GM21423 (cell line): Measurements from ENCODE around the gene ITGAL.
"Not testable (repeated sequence)": the region's sequence is repeated elsewhere in the genome, so short reads cannot be mapped to it uniquely, and the experiment has no call there.

Experiments
- ATAC-seq: cut with Tn5 transposase; IDR thresholded peaks from one replicate; pipeline ENCODE4 v1.9.1; 2021; ENCODE audit warnings: mild to moderate bottlenecking, moderate library complexity; ENCODE audit not compliant: unreplicated experiment

ITGAL gene

DNA sequence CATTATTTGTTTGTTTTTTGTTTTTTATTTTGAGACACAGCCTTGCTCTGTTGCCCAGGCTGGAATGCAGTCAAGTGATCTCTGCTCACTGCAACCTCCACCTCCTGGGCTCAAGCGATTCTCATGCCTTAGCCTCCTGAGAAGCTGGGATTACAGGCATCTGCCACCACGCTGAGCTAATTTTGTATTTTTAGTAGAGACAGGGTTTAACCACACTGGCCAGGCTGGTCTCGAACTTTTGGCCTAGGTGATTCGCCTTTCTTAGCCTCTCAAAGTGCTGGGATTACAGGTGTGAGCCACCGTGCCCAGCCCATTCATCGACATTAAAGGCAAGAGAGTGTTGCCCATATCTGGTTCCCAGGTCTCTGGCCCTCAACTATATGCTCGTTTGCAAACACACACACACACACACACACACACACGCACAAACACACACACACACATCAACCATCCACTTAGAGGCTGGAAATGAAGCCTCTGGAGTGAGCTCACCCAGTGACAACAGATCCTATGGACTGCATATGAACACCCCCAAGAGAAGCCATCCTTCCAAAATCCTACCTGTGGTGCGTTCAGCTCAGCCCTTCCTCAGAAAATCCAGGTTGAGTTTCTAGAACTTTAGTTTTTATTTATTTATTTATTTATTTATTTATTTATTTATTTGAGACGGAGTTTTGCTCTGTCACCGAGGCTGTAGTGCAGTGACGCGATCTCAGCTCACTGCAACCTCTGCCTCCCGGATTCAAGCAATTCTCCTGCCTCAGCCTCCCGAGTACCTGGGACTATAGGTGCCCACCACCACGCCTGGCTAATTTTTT, 14.6 kb upstream of the ITGAL start:
- no peak for ATAC-seq

DNA sequence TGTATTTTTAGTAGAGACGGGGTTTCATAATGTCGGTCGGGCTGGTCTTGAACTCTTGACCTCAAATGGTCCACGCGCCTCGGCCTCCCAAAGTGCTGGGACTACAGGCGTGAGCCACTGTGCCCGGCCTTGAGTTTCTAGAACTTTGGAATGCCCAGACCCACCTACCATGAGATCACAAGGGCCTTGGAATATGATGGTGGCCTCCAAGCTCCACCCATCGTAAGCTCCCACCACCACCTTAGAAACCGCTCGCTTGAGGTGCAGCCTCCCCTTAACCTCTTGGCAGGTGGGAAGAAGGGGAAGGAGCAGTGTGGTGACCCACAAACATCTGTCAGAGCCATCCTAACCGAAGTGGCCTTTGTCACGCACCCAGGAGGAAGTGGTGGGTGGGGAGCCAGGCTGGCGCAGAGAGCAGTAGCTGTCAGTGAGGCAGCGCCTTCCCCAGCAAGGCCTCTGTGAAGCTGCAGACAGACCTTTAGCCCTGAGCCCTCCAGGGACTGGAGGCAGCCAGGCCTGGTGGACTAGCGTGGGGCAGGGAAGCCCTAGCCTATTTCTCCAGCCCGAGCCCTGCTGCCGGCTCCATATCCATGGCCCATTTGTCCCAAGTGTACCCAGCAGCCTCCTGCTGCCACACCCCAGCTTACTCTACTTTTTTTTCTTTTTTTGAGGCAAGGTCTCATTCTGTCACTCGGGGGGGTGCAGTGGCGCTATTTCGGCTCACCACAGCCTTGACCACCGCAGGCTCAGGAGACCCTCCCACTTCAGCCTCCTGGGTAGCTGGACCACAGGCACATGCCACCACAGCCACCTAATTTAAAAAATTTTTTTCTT, 13.8 kb upstream of the ITGAL start:
- ATAC-seq = peak; percentile 82

DNA sequence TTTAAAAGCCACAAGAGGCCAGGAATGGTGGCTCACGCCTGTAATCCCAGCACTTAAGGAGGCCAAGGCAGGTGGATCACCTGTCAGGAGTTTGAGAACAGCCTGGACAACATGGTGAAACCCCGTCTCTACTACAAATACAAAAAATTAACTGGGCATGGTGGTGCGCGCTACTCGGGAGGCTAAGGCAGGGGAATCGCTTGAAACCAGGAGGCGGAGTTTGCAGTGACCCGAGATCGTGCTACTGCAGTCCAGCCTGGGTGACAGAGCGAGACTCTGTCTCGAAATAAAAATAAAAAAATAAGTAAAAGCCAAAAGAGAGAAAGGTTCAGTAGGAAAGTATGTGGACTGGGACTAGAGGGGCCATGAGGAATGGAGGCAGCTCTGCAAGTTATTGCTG, 13.1 kb upstream of the ITGAL start:
- no peak for ATAC-seq

DNA sequence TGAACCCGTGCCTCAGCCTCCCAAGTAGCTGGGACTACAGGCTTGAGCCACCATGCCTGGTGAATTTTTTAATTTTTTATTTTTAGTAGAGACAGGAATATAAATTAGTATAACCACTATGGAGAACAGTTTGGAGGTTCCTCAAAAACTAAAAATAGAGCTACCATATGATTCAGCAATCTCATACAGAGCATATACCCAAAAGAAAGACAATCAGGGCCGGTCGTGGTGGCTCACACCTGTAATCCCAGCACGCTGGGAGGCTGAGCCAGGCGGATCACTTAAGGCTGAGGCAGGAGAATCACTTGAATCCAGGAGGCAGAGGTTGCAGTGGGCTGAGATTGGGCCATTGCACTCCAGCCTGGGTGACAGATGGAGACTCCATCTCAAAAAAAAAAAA, 11.1 kb upstream of the ITGAL start:
- ATAC-seq = not testable (repeated sequence)

DNA sequence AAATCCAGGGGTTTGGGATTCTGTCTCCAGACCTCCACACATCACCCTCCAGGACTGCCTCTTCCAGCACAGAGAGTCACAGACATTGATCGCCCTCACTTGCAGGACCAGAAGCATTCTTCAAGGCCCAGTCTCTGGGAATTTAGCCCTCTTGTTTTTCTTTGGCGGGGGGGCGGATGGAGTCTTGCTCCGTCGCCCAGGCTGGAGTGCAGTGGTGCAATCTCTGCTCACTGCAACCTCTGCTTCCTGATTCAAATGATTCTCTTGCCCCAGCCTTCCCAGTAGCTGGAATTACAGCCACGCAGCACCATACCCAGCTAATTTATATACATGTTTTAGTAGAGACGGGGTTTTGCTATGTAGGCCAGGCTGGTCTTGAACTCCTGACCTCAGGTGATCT, 8.5 kb upstream of the ITGAL start:
- ATAC-seq = no peak

DNA sequence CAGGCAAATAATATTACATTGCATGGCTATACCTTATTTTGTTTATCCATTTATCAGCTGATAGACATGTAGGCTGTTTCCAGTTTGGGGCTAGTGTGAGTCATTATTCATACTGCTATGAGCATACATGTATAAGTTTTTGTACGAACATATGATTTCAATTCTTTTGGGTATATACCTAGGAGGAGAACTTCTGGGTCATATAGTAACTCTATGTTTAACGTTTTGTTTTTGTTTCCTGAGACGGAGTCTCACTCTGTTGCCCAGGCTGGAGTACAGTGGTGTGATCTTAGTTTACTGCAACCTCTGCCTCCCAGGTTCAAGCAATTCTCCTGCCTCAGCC, 2.4 kb upstream of the ITGAL start:
- ATAC-seq = no peak

DNA sequence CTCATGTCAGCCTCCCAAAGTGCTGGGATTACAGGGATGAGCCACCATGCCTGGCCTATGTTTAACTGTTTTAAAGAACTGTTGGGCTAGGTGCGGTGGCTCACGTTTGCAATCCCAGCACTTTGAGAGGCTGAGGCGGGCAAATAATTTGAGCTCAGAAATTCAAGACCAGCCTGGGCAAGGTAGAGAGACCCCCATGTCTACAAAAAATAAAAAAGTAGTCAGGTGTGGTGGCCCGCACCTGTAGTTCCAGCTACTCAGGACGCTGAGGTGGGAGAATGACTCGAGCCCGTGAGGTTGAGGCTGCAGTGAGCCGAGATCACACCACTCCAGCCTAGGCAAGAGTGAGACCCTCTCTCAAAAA, 1.9 kb upstream of the ITGAL start:
- ATAC-seq = no peak

DNA sequence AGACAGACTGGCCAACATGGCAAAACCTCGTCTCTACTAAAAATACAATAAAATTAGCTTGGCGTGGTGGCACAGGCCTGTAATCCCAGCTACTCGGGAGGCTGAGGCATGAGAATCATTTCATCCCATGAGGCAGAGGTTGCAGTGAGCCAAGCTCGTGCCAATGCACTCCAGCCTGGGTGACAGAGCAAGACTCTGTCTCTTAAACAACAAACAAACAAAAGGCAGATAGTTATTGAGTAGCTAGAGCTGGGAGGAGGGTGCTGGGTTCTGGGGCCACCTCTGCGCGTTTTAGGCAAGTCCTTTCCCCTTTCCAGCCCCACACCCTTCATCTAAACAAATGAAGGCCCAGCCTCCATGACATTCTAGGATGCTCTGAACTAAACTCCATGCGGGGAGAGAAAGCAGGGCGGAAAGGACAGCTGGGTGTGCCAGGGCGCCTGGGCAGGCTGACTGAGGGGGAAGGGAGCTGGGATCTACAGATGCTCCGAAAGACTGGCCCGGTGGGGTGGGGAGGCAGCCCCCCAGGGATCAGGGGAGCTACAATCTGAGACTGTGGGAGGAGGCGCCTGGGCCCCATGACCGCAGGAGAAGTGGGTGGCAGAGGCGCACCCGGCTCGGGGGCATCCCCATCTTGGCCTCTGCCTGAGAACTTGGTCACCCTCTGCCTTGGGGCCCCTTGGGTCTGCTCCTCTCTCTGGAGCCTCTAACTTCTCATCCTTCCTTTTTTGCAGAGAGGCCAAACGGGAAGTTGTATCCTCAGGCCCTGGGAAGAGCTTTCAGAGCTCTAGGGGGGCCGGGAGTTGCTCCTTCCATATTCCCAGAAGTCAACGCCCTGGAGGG, 910 bp downstream of the ITGAL start:
- no peak for ATAC-seq

DNA sequence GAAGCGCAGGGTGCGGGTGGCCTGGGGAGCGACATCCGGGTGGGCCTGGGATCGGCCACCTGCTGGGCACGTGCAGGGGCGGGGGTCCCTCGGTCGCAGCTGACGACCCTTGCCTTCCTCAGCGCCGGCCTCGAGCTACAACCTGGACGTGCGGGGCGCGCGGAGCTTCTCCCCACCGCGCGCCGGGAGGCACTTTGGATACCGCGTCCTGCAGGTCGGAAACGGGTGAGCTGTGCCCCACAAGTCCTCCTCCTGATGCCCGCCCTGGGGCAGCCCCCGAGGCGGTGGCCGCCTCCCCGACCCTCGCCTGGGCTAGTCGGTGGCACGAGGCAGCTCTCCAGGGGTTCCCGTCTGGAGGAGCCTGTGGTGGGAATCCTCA, 1.5 kb downstream of the ITGAL start:
- ATAC-seq = no peak

DNA sequence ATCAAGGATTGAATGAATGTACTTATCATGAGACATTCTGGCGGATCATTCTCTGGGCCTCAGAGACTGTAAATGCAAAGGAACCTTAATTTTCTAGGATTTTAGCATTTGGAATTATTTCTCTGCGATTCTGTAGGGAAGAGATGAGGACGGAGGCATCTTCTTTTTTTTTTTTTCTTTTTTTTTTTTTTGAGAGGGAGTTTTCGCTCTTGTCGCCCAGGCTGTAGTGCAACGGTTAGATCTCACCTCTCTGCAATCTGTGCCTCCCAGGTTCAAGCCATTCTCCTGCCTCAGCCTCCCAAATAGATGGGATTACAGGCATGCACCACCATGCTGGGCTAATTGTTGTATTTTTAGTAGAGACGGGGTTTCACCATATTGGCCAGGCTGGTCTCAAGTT, 2.1 kb downstream of the ITGAL start:
- no peak for ATAC-seq

DNA sequence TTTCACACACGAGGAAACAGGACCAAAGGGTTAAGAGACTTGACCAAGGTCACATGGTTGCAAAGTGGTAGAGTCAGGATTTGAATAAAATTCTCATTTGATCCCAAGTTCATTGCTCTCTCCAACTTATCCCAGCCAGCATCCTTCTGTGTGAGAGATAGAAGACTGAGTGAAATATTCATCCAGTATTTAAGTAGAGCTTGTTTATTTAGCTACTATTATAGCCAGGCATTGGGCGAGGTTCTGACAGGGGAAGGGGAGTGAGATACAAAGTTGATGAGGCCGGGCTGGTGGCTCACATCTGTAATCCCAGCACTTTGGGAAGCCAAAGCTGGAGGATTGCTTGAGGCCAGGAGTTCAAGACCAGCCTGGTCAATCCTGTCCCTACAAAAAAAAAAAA, 4.4 kb downstream of the ITGAL start:
- no peak for ATAC-seq

DNA sequence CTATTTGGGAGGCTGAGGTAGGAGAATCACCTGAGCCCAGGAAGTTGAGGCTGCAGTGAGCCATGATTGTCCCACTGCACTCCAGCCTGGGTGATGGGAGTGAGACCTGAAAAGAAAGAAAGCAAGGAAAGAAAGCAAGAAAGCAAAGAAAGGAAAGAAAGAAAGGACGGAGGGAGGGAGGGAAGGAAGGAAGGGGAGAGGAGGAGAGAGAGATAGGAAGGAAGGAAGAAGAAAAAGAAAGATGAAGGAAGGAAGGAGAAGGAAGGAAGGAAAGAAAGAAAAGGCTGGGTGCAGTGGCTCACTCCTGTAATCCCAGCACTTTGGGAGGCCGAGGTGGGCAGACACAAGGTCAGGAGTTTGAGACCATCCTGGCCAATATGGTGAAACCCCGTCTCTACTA, 5.2 kb downstream of the ITGAL start:
- ATAC-seq = not testable (repeated sequence)

DNA sequence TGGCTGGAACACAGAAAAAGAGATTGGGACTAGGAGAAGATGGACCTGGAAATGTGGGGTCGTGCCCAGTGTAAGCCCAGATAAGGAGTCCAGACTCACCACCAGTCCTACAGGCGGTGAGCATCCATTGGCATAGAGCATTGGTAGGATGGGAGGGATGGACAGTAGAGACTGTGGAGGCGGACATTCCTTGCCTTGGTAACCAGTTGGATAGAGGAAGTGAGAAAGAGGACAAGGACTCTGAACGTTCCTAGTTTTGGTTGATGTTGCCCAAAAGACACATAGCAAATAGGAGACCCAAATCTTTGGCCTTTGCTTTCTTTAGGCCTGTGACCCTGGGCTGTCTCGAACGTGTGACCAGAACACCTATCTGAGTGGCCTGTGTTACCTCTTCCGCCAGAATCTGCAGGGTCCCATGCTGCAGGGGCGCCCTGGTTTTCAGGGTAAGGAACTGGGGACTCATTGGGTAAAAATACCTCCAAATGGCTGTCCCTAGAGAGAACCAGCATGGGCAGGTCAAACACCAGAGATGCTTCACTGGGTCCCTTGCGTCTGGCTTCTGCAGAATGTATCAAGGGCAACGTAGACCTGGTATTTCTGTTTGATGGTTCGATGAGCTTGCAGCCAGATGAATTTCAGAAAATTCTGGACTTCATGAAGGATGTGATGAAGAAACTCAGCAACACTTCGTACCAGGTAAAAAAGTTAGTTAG, 6.4 kb downstream of the ITGAL start:
- no peak for ATAC-seq

DNA sequence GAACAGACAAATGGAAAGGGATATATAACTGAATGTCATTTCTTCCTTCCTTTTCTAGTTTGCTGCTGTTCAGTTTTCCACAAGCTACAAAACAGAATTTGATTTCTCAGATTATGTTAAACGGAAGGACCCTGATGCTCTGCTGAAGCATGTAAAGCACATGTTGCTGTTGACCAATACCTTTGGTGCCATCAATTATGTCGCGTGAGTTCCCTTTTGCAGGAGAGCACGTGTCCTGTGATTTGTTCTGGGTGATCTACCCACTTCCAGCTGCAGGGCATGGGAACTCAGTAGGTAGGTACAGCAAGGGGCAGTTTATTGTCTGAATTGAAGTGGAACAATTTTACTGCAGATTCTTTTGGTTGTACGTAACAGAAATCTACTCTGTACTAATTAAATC, 8.8 kb downstream of the ITGAL start:
- ATAC-seq = no peak

DNA sequence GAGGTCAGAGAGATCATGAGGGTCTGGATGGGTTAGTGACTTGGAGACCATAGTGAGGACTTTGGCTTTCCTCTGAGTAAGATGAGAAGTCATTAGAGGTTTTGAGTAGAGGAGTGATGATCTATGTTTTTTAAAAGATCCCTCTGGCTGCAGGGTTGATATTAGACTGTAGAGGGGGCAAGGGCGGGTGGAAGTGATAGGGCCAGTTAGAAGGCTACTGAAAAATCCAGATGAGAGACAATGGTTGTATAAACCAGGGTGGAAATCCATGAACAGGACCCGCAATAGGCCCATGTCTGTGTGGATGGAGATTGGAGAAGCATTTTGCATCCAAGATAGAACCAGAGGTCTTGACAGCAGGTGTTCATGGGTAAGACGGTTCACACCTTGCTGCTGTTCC, 9.8 kb downstream of the ITGAL start:
- no peak for ATAC-seq

DNA sequence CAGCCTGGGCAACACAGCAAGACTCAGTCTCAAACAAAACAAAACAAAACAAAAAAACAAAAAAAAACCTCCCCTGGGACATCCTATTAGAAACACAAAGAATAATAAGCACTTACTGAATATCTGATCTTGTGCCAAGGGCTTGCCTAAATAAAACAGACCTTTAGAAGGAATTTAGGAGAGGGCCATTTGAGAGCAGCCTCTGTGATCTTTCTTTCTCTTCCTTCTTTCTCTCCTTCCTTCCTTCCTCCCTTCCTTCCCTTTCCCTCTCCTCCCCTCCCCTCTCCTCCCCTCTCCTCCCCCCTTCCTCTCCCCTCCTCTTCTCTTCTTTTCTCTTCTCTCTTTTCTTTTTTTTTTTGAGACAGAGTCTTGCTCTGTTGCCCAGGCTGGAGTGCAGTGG, 12.3 kb downstream of the ITGAL start:
- ATAC-seq = no peak

DNA sequence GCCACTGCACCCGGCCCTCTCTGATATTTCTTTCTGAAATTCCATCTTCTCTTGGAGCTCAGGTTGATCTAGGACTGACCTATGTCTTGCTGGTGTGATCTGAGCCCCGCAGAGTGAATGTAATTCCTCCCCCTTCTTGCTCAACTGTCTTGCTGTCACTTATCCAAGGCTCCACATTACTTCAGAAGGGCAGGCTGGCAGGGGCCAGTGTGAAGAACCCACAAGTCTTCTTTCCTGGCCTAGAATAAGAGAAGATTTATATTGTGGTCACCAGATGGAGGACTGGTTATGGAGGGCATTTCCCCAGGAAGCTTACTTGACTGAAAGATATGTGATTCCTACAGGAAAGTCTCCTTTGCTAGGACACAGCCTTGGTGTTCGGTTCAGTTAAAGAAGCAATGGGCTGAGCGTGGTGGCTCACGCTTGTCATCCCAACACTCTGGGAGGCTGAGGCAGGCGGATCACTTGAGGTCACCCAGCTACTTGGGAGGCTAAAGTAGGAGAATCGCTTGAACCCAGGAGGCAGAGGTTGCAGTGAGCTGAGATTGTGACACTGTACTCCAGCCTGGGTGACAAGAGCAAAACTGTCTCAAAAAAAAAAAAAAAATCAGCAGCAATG, 13.4 kb downstream of the ITGAL start:
- no peak for ATAC-seq

DNA sequence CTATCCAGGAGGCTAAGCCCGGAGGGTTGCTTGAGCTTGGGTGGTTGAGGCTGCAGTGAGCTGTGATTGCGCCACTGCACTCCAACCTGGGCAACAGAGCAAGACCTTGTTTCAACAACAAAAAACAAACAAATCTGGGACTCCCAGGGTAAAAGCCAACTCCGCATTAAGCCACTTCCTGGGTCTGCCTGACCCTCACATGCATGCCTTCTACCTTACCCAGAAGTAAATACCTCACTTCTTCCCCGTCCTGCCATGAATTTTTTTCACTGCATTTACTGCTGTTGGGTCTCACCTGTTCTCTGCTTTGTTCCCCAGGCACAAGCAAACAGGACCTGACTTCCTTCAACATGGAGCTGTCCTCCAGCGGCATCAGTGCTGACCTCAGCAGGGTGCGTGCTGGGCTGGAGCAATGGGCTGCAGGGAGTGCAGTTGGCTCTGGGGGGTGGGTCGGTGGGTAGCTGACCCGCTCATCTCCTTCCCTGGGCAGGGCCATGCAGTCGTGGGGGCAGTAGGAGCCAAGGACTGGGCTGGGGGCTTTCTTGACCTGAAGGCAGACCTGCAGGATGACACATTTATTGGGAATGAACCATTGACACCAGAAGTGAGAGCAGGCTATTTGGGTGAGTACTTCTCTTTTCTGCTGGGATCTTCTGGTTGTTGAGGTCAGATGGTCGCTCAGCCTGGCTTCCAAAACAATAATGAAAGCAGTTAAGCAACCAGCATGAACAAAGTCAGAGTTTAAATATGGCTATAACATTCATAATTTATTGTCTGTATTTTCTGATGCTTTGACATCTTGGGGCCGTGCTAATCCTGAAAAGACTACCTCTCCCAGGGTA, 16.4 kb downstream of the ITGAL start:
- ATAC-seq = no peak

DNA sequence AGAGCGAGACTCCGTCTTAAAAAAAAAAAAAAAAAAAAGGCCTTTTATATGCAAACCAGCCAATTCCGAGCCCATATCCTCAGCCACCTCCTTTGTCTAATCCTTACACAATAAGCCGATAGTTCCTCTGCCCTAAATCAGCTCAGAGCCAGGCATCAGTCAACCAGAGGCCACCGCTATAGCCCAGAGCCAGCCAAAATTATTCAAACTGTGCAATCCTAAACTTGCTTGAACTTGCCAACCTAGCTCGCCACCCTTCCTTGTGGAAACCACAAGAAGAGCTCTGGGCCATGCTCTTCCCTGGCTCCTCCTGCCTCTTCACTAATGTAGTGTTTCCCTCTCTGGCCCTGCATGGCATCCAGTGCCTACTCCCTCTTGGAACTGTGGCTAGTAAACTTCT, 17.7 kb downstream of the ITGAL start:
- ATAC-seq = no peak

DNA sequence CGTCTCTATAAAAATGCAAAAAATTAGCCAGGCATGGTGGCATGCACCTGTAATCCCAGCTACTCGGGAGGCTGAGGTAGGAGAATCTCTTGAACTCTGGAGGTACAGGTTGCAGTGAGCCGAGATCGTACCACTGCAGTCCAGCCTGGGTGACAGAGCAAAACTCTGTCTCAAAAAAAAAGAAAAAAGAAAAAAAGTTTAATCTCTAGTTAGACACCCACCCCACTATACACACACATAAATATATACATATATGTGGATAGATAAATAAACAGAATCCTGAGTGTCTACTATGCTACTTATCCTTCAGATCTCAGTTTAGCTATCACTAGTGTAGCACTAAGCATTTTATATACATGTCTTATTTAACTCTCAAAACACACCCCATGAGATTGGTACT, 18.7 kb downstream of the ITGAL start:
- ATAC-seq = no peak
